Measurements from ENCODE around the gene ZNF320. TPM values are rescaled to one million over a fixed set of nuclear protein-coding genes. Genes with fewer than 3 reads are reported as not detected.
A peak's percentile ranks its signal among the peaks of the same experiment; 100 is the strongest.
"Not testable (repeated sequence)": the region's sequence is repeated elsewhere in the genome, so short reads cannot be mapped to it uniquely, and the experiment has no call there.

ZNF320 gene
- total RNA-seq, 1 donor from 2014 or later = 31.6 TPM

DNA sequence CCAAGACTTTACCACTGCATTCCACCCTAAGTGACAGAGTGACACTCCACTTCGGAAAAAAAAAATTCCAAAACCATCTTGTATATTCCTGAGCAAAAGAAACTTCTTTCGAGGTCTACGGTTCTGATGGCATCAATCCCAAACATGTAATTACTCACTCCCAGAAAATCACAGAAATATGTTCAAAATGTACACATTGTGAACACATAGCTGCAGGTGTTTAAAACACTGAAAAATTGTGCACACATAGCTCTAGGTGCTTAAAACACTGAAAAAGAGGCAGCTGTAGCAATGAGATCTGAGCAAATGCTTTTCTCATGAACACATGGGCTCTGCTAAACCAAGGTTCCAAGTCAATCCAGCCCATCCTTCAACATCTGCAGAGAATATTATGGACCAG lies 26.0 kb downstream of the ZNF320 start:
- no peaks in the 10 kb centered on the region for H3K27me3 Mint-ChIP-seq (ENCODE audit: low read depth, unreplicated experiment)
- no peaks in the 10 kb centered on the region for H4K20me1 ChIP-seq (ENCODE audit: insufficient read depth, low read length)
- no peaks in the 10 kb centered on the region for H3K79me2 ChIP-seq (ENCODE audit: insufficient read depth, low read length)
- no peak overlapping the region for H3K4me2 ChIP-seq (ENCODE audit: low read length)
- H3K9me3 ChIP-seq (ENCODE audit: insufficient read depth, low read depth, low read length) = peaks cover 3% of the 10 kb centered on the region
- no peaks in the 10 kb centered on the region for H3K4me1 Mint-ChIP-seq (ENCODE audit: low read depth, unreplicated experiment)
- H3K9me3 Mint-ChIP-seq (ENCODE audit: unreplicated experiment) = peaks cover 12% of the 10 kb centered on the region
- DNase-seq (ENCODE audit: low read depth) (no peak), FAIRE-seq (no peak)
- TF ChIP-seq EZH2 (IDR thresholded peaks at IDR 0.05; ENCODE audit: insufficient read depth, low read length) = no peak
- TF ChIP-seq, protein P1, sequence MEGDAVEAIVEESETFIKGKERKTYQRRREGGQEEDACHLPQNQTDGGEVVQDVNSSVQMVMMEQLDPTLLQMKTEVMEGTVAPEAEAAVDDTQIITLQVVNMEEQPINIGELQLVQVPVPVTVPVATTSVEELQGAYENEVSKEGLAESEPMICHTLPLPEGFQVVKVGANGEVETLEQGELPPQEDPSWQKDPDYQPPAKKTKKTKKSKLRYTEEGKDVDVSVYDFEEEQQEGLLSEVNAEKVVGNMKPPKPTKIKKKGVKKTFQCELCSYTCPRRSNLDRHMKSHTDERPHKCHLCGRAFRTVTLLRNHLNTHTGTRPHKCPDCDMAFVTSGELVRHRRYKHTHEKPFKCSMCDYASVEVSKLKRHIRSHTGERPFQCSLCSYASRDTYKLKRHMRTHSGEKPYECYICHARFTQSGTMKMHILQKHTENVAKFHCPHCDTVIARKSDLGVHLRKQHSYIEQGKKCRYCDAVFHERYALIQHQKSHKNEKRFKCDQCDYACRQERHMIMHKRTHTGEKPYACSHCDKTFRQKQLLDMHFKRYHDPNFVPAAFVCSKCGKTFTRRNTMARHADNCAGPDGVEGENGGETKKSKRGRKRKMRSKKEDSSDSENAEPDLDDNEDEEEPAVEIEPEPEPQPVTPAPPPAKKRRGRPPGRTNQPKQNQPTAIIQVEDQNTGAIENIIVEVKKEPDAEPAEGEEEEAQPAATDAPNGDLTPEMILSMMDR (IDR thresholded peaks at IDR 0.05; ENCODE audit: insufficient read depth, low read depth, low read length) = no peak
- H3K27ac ChIP-seq (ENCODE audit: low read depth, low read length) = no peak overlapping the region
- no peak overlapping the region for H3K9ac ChIP-seq (ENCODE audit: low read length)
- no peak overlapping the region for H2AFZ ChIP-seq (ENCODE audit: low read depth, low read length)
- H3K36me3 ChIP-seq (ENCODE audit: insufficient read depth, low read length) = no peaks in the 10 kb centered on the region
- H3K36me3 Mint-ChIP-seq (ENCODE audit: low read depth, unreplicated experiment) = peaks cover 23% of the 10 kb centered on the region
- no peak overlapping the region for H3K4me3 ChIP-seq (ENCODE audit: insufficient read depth, low read depth, low read length)
- H3K4me1 ChIP-seq (ENCODE audit: insufficient read depth, low read length) = no peaks in the 10 kb centered on the region
- H3K27ac Mint-ChIP-seq (ENCODE audit: unreplicated experiment) = no peak overlapping the region
- no peak overlapping the region for H3K4me3 Mint-ChIP-seq (ENCODE audit: unreplicated experiment)
- H3K27me3 ChIP-seq (ENCODE audit: insufficient read depth, low read length) = no peaks in the 10 kb centered on the region

DNA sequence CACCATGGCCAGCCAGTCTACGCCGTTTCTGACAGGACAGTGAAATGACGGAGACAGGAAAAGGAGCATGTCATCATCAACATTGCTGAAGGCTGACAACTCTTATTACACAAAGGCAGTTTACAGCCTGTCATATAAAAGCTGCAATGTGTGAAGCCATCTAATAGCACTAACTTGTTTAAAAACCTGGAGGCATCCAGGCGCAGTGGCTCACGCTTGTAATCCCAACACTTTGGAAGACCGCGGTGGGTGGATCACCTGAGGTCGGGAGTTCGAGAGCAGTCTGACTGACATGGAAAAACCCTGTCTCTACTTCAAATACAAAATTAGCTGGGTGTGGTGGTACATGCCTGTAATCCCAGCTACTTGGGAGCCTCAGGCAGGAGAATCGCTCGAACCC lies 29.4 kb downstream of the ZNF320 start:
- H3K36me3 ChIP-seq (ENCODE audit: insufficient read depth, low read length); DNase-seq (ENCODE audit: low read depth); H3K79me2 ChIP-seq (ENCODE audit: insufficient read depth, low read length); H2AFZ ChIP-seq (ENCODE audit: low read depth, low read length); H3K9me3 Mint-ChIP-seq (ENCODE audit: unreplicated experiment); H3K27ac Mint-ChIP-seq (ENCODE audit: unreplicated experiment); H3K4me1 ChIP-seq (ENCODE audit: insufficient read depth, low read length); H3K27me3 Mint-ChIP-seq (ENCODE audit: low read depth, unreplicated experiment); H3K27ac ChIP-seq (ENCODE audit: low read depth, low read length); H3K9ac ChIP-seq (ENCODE audit: low read length); H4K20me1 ChIP-seq (ENCODE audit: insufficient read depth, low read length); H3K4me3 ChIP-seq (ENCODE audit: insufficient read depth, low read depth, low read length); H3K4me1 Mint-ChIP-seq (ENCODE audit: low read depth, unreplicated experiment); FAIRE-seq; H3K4me2 ChIP-seq (ENCODE audit: low read length); H3K4me3 Mint-ChIP-seq (ENCODE audit: unreplicated experiment); H3K27me3 ChIP-seq (ENCODE audit: insufficient read depth, low read length); H3K9me3 ChIP-seq (ENCODE audit: insufficient read depth, low read depth, low read length): not testable (repeated sequence)
- peaks cover 11% of the 10 kb centered on the region for H3K36me3 Mint-ChIP-seq (ENCODE audit: low read depth, unreplicated experiment)

DNA sequence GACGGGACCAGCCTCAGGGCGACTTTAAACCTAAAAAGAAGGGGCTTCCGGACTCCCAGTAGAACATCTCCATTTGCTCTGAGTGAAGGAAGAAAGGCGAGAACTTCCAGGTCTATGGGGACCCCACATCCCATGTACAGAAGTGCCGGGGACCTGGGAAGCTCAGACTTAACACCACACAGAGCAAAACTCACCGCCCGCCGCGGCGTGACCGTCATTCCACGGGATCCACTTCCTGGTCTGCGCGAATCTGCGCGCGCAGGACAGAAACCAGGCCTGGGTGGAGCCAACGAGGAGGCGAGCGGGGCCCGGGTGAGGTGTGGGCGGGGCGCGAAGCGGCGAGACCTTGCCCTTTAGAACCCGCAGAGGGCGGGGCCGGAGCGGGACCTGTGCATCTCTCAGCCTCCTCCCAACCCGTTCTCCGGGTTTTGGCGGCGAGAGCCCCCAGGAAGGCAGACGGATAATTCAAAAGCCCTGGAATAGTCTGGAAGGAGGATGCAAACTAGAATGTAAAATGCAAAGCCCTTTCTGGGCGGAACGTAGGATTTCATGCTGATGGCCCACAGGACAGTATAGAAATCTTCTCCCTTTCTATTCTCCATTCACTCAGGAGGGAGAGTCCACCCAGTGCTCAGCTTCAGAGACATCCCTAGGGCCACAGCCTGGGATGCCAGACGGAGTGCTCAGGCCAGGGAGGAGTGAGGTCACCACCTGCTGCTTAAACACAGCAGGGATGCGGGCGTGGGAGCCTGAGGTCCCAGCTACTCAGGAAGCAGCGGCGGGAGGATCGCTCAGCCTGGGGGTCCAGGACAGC lies 39.9 kb downstream of the ZNF320 start, which contains the start of gene ZNF468:
ZNF468 (minus strand) TSS at position 242 of the 814 bp plus-strand sequence. CDS start 3,347 bp downstream, outside the sequence.
- peak within 1 kb of the TSS; percentile 93 for H3K4me2 ChIP-seq (ENCODE audit: low read length)
- not testable (repeated sequence) for H3K4me1 ChIP-seq (ENCODE audit: insufficient read depth, low read length); H3K27me3 Mint-ChIP-seq (ENCODE audit: low read depth, unreplicated experiment); H3K27me3 ChIP-seq (ENCODE audit: insufficient read depth, low read length); H4K20me1 ChIP-seq (ENCODE audit: insufficient read depth, low read length); H3K36me3 ChIP-seq (ENCODE audit: insufficient read depth, low read length); H3K4me1 Mint-ChIP-seq (ENCODE audit: low read depth, unreplicated experiment); H3K79me2 ChIP-seq (ENCODE audit: insufficient read depth, low read length); FAIRE-seq; H3K9me3 ChIP-seq (ENCODE audit: insufficient read depth, low read depth, low read length)
- Mint-ChIP-seq H3K27ac (ENCODE audit: unreplicated experiment) (peak within 1 kb of the TSS; percentile 87), H3K36me3 (ENCODE audit: low read depth, unreplicated experiment) (peaks cover 18% of the 10 kb centered on the region), H3K4me3 (ENCODE audit: unreplicated experiment) (peak within 1 kb of the TSS; percentile 99), H3K9me3 (ENCODE audit: unreplicated experiment) (peaks cover 14% of the 10 kb centered on the region)
- peak within 1 kb of the TSS; percentile 85 for H2AFZ ChIP-seq (ENCODE audit: low read depth, low read length)
- H3K4me3 ChIP-seq (ENCODE audit: insufficient read depth, low read depth, low read length) = peak within 1 kb of the TSS; percentile 87
- H3K27ac ChIP-seq (ENCODE audit: low read depth, low read length) = peak within 1 kb of the TSS; percentile 58
- peak within 1 kb of the TSS; percentile 86 for H3K9ac ChIP-seq (ENCODE audit: low read length)
- DNase-seq (ENCODE audit: low read depth) = peak; percentile 19

DNA sequence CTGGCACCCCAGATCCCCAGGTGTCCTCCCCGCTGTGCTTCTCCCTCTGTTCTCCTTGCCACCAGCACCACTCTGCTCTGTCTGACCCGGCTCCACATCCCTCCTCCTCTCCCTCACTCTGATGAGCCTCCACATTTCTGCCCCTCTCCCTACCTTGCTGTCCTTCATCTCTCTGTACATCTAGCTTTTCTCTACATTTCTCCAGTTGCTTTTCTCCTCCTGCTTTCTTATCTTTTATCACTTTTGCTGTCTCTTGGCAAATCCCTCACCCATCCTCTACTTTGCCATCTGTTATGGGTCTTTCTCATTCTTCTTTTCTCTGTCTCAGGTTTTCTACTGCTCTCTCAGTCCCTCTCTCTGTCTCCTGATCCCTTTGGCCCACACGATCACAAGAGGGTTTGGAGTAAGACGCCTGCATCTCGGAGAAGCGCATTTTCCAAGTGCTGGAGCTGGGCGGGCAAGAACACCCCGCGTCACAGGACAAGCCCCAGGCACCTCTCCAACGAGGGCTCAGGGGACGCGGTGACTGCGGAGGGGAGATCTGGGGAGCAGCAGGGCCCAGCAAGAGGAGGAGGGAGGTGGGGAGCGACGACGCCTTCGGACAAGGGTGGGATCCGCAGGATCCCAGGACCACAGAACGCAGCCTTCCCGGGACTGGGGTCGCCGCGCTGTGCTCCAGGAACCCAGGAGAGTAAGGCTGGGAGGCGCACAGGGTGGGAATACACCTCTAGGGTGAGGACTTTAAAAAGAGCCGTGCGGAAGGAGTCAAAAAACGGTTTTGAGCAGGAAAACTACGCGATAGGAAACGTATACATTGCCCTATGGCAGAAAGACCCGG lies 40.7 kb downstream of the ZNF320 start:
- Mint-ChIP-seq H3K4me3 (ENCODE audit: unreplicated experiment) (peak overlapping the region; percentile 99), H3K36me3 (ENCODE audit: low read depth, unreplicated experiment) (peaks cover 19% of the 10 kb centered on the region), H3K27ac (ENCODE audit: unreplicated experiment) (peak overlapping the region; percentile 87)
- FAIRE-seq; H3K9me3 ChIP-seq (ENCODE audit: insufficient read depth, low read depth, low read length); H3K27me3 ChIP-seq (ENCODE audit: insufficient read depth, low read length); H4K20me1 ChIP-seq (ENCODE audit: insufficient read depth, low read length); H3K27me3 Mint-ChIP-seq (ENCODE audit: low read depth, unreplicated experiment); H3K79me2 ChIP-seq (ENCODE audit: insufficient read depth, low read length); H3K4me1 Mint-ChIP-seq (ENCODE audit: low read depth, unreplicated experiment); H3K9me3 Mint-ChIP-seq (ENCODE audit: unreplicated experiment); H3K36me3 ChIP-seq (ENCODE audit: insufficient read depth, low read length); H3K4me1 ChIP-seq (ENCODE audit: insufficient read depth, low read length): not testable (repeated sequence)
- DNase-seq (ENCODE audit: low read depth) = peak; percentile 10
- peak overlapping the region; percentile 58 for H3K27ac ChIP-seq (ENCODE audit: low read depth, low read length)
- H3K4me3 ChIP-seq (ENCODE audit: insufficient read depth, low read depth, low read length) = peak overlapping the region; percentile 87
- H3K4me2 ChIP-seq (ENCODE audit: low read length) = peak overlapping the region; percentile 93
- peak overlapping the region; percentile 86 for H3K9ac ChIP-seq (ENCODE audit: low read length)
- peak overlapping the region; percentile 85 for H2AFZ ChIP-seq (ENCODE audit: low read depth, low read length)
